ENCODE results near the gene FTSJ1. TPM values are rescaled to one million over a fixed set of nuclear protein-coding genes. Genes with fewer than 3 reads are reported as not detected.

Gene FTSJ1
- total and polyA plus RNA-seq, 7 donors: 14.5 to 48.4 (median 26.7) TPM

DNA sequence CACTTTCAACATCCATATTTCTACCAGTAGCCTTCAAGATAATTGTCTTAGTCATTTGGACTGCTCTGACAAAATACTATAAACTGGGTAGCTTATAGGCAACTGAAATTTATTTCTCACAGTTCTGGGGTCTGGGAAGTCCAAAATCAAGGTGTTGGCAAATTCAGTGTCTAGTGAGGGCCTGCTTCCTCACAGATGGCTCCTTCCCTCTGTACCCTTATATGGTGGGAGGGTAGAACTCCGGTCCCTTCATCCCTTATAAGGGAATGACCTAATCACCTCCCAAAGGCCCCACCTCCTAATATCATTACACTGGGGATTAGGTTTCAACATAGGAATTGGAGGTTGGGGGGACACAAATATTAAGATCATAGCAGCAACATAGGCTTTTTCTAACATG, 56.2 kb downstream of the FTSJ1 start:
- H3K27ac ChIP-seq: no peak overlapping the region
- WGBS, 3 donors: 68 to 86% (median 83%) methylated on average over 1 of the region's 1 CpG
- intact Hi-C loops (cut with DNase I): no loop called here

DNA sequence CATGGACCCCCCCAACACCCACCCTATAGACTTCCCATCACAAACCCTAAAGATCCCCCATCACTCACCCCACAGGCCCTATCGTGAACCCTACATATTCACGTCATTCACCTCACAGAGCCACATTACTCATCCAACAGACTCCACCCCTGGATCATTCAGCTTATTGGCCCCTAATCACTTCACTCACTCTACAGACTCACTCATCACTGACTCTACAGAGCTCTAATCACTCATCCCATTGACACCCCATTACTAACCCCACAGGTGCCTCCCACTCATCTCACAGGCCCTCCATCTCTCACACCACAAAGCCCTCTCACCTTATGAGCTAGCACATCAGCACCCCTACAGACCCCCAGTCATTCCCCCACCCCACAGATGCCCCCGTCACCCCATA, 57.2 kb downstream of the FTSJ1 start:
- Histone ChIP-seq H3K4me1 (no peaks in the 10 kb centered on the region), H3K9me3 (no peaks in the 10 kb centered on the region), H3K27me3 (ENCODE audit: insufficient read depth in 3 of 3, low read length in 2 of 3) (no peaks in the 10 kb centered on the region), H3K27ac (no peak overlapping the region), H3K4me3 (no peak overlapping the region), H3K36me3 (ENCODE audit: insufficient read depth in 1 of 2, low read depth in 1 of 2) (no peaks in the 10 kb centered on the region)
- 85 to 100% (median 88%) methylated on average over 3 of the region's 3 CpGs for WGBS, 3 donors
- TF ChIP-seq, protein P1, sequence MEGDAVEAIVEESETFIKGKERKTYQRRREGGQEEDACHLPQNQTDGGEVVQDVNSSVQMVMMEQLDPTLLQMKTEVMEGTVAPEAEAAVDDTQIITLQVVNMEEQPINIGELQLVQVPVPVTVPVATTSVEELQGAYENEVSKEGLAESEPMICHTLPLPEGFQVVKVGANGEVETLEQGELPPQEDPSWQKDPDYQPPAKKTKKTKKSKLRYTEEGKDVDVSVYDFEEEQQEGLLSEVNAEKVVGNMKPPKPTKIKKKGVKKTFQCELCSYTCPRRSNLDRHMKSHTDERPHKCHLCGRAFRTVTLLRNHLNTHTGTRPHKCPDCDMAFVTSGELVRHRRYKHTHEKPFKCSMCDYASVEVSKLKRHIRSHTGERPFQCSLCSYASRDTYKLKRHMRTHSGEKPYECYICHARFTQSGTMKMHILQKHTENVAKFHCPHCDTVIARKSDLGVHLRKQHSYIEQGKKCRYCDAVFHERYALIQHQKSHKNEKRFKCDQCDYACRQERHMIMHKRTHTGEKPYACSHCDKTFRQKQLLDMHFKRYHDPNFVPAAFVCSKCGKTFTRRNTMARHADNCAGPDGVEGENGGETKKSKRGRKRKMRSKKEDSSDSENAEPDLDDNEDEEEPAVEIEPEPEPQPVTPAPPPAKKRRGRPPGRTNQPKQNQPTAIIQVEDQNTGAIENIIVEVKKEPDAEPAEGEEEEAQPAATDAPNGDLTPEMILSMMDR (IDR thresholded peaks at IDR 0.05): no peak
- ATAC-seq (no peak), DNase-seq (no peak)
- intact Hi-C loops (cut with DNase I): no loop called here

More for the DNA sequence above, 56.2 kb downstream of the FTSJ1 start:
- no peak overlapping the region for H3K4me3 ChIP-seq
- H3K27me3 ChIP-seq (ENCODE audit: insufficient read depth in 3 of 3, low read length in 2 of 3): no peaks in the 10 kb centered on the region
- H3K9me3 ChIP-seq: no peaks in the 10 kb centered on the region
- H3K4me1 ChIP-seq: no peaks in the 10 kb centered on the region
- ATAC-seq (no peak), DNase-seq (no peak)
- H3K36me3 ChIP-seq (ENCODE audit: insufficient read depth in 1 of 2, low read depth in 1 of 2): peaks cover 0 to 6% of the 10 kb centered on the region in 2 donors
- TF ChIP-seq, protein P1 (IDR thresholded peaks at IDR 0.05): no peak

Other genes starting within 250 kb of the FTSJ1 start
- gene SSX1, start 220.8 kb upstream of the FTSJ1 start, total RNA-seq: not detected
- gene SSX1, start 220.8 kb upstream of the FTSJ1 start, polyA plus RNA-seq: not detected
- gene SSX3, start 119.5 kb upstream of the FTSJ1 start, total RNA-seq: not detected
- not detected for gene SSX3, start 119.5 kb upstream of the FTSJ1 start, polyA plus RNA-seq
- gene SSX4, start 92.7 kb upstream of the FTSJ1 start, total RNA-seq: not detected
- gene SSX4, start 92.7 kb upstream of the FTSJ1 start, polyA plus RNA-seq: not detected
- gene SSX4B, start 64.2 kb upstream of the FTSJ1 start, total RNA-seq: not detected
- gene SSX4B, start 64.2 kb upstream of the FTSJ1 start, polyA plus RNA-seq: not detected
- gene SLC38A5, start 5.9 kb upstream of the FTSJ1 start, total RNA-seq: 1 to 10 TPM in 2 of 4 donors, under 1 TPM in 2; 0.83 to 1.1 (median 1.0) TPM
- gene SLC38A5, start 5.9 kb upstream of the FTSJ1 start, polyA plus RNA-seq: 1 to 10 TPM in 1 of 3 donors, under 1 TPM in 2; 0.34 to 1.7 (median 0.61) TPM
- gene PORCN, start 32.8 kb downstream of the FTSJ1 start, total RNA-seq: 1 to 10 TPM; 4.8 to 9.2 (median 7.6) TPM
- gene PORCN, start 32.8 kb downstream of the FTSJ1 start, polyA plus RNA-seq: 10 to 100 TPM in 1 of 3 donors, 1 to 10 TPM in 2; 8.4 to 12.2 (median 8.7) TPM
- gene EBP, start 45.6 kb downstream of the FTSJ1 start, total RNA-seq: 1 to 10 TPM; 3.8 to 8.1 (median 6.4) TPM
- 10 to 100 TPM in 1 of 3 donors, 1 to 10 TPM in 2; 8.7 to 11.9 (median 9.7) TPM for gene EBP, start 45.6 kb downstream of the FTSJ1 start, polyA plus RNA-seq
- 10 to 100 TPM; 10.5 to 18.4 (median 16.9) TPM for gene TBC1D25, start 63.5 kb downstream of the FTSJ1 start, total RNA-seq
- 10 to 100 TPM in 1 of 3 donors, 1 to 10 TPM in 2; 9.3 to 12.1 (median 9.4) TPM for gene TBC1D25, start 63.5 kb downstream of the FTSJ1 start, polyA plus RNA-seq
- gene RBM3, start 98.3 kb downstream of the FTSJ1 start, total RNA-seq: 100 to 1,000 TPM in 2 of 4 donors, 10 to 100 TPM in 2; 15.9 to 206 (median 83.2) TPM
- gene RBM3, start 98.3 kb downstream of the FTSJ1 start, polyA plus RNA-seq: 100 to 1,000 TPM in 1 of 3 donors, 10 to 100 TPM in 2; 26.4 to 137 (median 68.9) TPM
- 100 to 1,000 TPM; 103 to 155 (median 116) TPM for gene WDR13, start 121.3 kb downstream of the FTSJ1 start, total RNA-seq
- gene WDR13, start 121.3 kb downstream of the FTSJ1 start, polyA plus RNA-seq: 100 to 1,000 TPM; 112 to 171 (median 132) TPM
- 1 to 10 TPM in 2 of 4 donors, under 1 TPM in 2; 0.85 to 2.9 (median 1.4) TPM for gene WAS, start 207.6 kb downstream of the FTSJ1 start, total RNA-seq
- under 1 TPM; 0.45 to 0.66 (median 0.47) TPM for gene WAS, start 207.6 kb downstream of the FTSJ1 start, polyA plus RNA-seq
- 1 to 10 TPM; 1.9 to 3.2 (median 2.7) TPM for gene SUV39H1, start 220.5 kb downstream of the FTSJ1 start, total RNA-seq
- gene SUV39H1, start 220.5 kb downstream of the FTSJ1 start, polyA plus RNA-seq: 1 to 10 TPM; 2.2 to 3.6 (median 2.8) TPM